Measurements from ENCODE around the gene POLRMT.
"Not testable (repeated sequence)": the region's sequence is repeated elsewhere in the genome, so short reads cannot be mapped to it uniquely, and the experiment has no call there.

- TF ChIP-seq TAF1 (conservative IDR thresholded peaks at IDR 0.05); GABPA (IDR thresholded peaks at IDR 0.05 in 1 of 2, conservative IDR thresholded peaks at IDR 0.05 in 1 of 2); RAD21 (IDR thresholded peaks at IDR 0.05); ZBTB33 (IDR thresholded peaks at IDR 0.05); FOXA1 (IDR thresholded peaks at IDR 0.05); REST (IDR thresholded peaks at IDR 0.05); YY1 (IDR thresholded peaks at IDR 0.05); EGR1 (IDR thresholded peaks at IDR 0.05; ENCODE audit: low read depth in 2 of 2); SP1 (IDR thresholded peaks at IDR 0.05); JUND (IDR thresholded peaks at IDR 0.05); RXRA (IDR thresholded peaks at IDR 0.05): not testable (repeated sequence)
- TF ChIP-seq, protein P1, sequence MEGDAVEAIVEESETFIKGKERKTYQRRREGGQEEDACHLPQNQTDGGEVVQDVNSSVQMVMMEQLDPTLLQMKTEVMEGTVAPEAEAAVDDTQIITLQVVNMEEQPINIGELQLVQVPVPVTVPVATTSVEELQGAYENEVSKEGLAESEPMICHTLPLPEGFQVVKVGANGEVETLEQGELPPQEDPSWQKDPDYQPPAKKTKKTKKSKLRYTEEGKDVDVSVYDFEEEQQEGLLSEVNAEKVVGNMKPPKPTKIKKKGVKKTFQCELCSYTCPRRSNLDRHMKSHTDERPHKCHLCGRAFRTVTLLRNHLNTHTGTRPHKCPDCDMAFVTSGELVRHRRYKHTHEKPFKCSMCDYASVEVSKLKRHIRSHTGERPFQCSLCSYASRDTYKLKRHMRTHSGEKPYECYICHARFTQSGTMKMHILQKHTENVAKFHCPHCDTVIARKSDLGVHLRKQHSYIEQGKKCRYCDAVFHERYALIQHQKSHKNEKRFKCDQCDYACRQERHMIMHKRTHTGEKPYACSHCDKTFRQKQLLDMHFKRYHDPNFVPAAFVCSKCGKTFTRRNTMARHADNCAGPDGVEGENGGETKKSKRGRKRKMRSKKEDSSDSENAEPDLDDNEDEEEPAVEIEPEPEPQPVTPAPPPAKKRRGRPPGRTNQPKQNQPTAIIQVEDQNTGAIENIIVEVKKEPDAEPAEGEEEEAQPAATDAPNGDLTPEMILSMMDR (IDR thresholded peaks at IDR 0.05; ENCODE audit: low read depth, low read length, missing input control): not testable (repeated sequence)
- TF ChIP-seq, protein P2, sequence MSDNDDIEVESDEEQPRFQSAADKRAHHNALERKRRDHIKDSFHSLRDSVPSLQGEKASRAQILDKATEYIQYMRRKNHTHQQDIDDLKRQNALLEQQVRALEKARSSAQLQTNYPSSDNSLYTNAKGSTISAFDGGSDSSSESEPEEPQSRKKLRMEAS (IDR thresholded peaks at IDR 0.05): not testable (repeated sequence)
These were observed 30.1 kb downstream of the POLRMT start for GRCh38 chr19:603302-603639.

Data from liver (tissue), 3 donors.